Measurements from ENCODE around the gene FOXJ1.

Gene FOXJ1

DNA sequence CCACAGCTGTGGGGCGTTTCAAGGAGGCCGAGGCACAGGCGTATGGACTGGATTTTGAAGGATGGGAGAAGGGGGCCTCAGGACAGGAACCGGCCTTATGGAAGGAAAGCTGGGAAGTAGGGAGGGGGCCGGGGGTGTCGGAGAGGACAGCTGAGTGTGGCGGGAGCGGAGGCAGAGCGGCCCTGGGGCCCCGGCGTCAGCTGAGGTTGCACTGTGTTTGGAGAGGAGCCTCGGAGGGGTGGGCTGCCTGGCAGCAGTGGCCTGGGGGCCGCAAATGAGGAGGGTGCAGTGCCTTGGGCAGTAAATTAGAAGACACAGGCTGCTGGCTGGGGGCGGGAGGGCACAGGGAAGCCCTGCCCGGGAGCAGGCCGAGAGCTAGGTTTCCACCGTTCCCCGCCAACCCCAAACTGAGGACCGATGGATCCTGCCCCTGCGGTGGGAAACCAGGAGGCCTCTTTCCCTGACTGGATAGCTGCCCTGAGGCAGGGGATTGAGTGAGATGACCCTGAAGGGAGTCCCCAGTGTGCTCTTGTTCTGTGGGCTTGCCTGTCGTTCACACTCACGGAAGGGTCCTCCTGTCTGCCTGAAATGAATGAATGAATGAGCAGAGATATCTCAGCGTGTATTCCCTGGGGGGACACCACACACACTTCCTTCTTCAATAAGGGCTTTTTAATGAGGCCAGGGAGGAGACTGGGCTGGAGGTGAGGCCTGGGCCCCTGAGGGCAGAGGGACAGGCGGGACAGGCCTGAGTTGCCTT is 18.4 kb downstream of the FOXJ1 start:
- no peak for DNase-seq

DNA sequence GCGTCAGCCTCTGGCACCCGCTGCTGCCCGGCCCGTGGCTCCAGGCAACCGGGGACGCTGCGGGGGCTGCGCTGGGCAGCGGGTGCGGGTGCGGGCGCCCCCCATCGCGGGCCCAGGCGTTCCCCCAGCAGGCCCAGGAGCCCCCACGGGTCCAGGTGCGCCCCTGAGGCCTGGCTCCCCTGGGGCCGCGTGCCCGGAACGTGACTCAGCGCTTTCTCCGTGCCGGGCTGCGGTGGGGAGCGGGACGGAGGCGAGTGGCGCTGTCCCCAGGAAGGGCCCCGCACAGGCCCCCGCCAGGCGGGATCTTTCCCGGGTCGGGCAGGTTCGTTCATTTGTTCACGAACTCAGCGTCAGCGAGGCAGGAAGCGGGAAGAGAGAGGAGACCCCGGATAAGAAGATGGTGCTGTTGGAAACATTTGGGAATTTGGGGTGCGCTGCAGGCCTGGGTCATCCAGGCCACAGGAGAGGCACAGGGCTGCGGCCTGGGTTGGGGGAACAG is 19.1 kb downstream of the FOXJ1 start:
- DNase-seq: no peak

DNA sequence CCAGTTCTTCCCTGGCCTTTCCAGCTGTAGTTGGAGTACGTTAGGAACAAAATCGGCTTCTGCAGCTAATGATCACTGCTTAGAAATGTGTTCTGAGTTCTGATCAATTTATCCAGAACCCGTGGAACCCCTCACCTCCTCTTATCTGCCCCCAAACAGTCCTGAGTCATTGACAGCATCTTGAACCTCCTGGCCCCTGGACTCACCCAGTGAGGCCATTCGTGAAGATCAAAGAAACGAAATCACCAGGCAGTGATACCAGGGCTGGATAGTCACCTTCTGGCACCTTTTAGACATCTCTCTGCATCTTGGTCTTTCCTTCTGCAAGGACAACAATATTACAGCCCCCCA is 20.4 kb downstream of the FOXJ1 start:
- DNase-seq: no peak

DNA sequence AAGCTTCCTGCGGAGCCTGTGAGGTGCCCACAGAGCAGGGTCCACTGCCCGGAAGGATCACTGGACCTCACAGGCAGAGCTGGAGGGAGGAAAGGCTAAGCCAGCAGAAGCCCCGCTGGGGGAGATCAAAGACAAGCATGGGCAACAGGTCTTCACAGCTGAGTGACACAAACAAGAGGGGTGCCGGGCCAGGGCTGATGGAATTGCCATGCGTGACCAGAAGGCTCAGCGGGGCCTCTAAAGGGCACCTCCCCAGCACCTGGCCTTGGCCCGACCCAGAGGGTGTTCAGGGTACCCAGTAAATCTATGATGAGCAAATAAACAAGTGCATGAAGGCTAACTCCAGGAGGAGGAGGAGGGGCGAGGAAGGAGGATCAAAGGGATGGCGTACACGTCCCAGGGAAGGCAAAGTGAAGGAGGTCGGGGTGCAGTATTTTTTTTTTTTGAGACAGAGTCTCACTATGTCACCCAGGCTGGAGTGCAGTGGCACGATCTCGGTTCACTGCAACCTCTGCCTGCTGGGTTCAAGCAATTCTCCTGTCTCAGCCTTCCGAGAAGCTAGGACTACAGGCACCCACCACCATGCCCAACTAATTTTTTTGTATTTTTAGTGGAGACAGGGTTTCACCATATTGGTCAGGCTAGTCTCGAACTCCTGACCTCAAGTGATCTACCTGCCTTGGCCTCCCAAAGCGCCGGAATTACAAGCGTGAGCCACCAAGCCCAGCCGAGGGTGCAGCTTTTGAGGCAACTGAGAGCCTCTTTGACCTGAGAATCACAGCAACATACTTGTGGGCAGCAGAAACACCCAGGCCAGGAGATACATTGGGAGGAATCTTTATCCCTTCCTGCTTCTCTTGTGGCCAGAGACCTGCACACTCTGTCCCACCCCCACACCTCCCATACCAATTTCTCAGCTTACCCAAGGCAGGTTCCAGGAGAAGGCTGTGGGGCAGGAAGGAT is 21.4 kb downstream of the FOXJ1 start:
- DNase-seq: no peak

DNA sequence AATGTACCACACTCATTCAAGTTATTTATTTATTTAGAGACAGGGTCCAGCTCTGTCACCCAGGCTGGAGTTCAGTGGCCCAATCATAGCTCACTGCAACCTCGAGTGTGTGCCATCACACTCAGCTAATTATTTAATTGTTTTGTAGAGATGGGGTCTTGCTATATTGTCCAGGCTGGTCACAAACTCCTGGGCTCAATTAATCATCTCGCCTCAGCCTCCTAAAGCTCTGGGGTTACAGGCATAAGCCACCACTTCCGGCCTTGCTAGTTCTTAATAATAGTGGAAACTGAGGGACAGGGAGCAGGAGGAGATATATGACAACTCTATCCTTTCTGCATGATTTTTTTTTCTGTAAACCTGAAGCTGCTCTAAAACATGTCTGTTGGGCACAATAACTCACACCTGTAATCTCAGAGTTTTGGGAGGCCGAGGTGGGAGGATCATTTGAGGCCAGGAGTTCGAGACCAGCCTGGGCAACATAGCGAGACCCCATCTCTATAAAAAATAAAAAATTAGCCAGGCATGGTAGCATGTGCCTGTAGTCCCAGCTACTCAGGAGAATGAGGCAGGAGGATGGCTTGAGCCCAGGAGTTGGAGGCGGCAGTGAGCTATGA is 25.8 kb downstream of the FOXJ1 start:
- no peak for DNase-seq

DNA sequence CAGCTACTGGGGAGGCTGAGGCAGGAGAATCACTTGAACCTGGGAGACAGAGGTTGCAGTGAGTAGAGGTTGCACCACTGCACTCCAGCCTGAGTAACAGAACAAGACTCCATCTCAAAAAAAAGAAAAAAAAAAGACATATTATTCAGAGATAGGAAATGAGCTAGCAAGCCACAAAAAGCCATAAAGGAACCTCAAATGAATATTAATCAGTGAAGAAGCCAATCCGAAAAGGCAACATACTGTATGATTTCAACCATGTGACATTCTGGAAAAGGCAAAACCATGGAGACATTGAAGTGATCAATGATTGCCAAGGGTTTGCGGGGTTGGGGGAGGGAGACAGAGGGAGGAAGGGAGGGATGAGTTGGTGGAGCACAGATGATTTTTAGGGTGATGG is 29.1 kb downstream of the FOXJ1 start:
- DNase-seq: no peak

DNA sequence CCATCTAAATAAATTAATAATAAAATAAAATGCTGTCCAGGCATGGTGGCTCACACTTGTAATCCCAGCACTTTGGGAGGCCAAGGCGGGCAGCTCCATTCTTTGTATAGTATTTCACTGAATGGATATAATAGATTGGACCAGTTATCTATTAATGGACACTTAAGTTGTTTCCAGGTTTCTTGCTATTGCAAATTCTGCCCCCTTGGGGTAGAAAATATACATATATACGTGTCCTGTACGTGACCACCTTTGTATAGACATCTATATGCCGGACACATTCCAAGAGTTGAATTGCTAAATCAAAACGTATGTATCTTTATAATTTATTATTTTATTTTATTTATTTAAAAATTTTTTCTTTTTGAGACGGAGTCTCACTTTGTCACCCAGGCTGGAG is 33.5 kb downstream of the FOXJ1 start:
- no peak for DNase-seq

DNA sequence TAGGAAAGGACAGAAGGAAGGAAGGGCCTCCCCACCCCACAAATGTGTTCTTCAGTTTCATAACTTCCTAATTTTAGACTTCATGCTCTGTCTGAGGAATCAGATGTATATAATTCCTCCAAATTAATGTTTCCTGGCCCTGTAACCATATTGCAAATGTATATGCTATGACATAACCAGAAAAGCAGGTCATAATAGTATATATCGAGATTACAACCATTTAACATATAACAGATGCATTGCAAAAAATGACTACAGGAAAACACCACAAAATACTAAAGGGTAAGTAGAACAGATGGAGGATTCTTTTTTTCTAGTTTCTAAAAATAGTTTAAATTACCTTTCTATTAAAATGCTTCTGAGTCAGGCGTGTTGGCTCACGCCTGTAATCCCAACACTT is 34.3 kb downstream of the FOXJ1 start:
- no peak for DNase-seq

DNA sequence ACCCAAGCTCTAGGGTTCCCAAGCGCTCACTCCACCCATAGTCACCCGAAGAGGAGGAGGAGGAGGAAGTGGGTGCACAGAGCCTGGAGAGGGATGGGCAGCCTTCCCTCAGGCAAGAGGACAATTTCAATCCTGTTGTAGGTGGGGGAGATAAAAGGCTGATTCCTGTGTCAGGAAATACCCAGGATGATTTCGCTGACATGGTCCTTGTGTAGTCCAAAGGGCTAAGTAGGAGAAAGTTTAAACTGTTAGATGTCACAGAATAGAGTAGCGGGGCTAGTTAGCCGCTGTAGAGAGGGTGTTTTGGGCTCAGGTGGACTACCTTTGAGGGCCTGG is 36.2 kb downstream of the FOXJ1 start:
- DNase-seq: no peak

DNA sequence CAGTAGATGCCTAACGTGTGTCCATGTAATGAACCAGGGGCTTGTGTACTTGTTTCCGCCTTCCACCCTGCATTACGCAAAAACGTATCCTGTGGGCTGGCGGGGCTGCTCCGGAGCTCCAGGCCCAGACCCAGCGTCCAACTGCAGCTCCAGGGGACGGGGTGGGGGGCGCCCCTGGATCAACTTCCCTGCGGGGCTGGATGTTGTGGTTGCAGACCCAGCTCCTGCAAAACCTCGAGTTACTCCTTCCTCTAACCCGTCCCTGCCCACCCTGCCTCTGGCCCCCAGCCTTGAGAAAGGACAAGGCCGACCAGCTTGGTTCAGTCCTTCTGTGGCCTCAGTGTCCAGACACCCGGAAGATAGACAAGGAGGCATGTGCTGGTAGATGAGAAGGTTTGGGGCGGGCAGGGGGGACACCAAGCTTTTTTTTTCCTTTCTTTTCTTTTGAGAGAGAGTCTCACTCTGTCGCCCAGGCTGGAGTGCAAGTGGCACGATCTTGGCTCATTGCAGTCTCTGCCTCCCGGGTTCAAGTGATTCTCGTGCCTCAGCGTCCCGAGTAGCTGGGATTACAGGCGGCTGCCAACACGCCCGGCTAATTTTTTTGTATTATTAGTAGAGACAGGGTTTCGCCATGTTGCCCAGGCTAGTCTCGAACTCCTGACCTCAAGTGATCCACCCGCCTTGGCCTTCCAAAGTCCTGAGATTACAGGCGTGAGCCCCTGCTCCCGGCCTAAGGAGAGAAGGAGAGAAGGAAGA is 36.7 kb downstream of the FOXJ1 start:
- DNase-seq: no peak

DNA sequence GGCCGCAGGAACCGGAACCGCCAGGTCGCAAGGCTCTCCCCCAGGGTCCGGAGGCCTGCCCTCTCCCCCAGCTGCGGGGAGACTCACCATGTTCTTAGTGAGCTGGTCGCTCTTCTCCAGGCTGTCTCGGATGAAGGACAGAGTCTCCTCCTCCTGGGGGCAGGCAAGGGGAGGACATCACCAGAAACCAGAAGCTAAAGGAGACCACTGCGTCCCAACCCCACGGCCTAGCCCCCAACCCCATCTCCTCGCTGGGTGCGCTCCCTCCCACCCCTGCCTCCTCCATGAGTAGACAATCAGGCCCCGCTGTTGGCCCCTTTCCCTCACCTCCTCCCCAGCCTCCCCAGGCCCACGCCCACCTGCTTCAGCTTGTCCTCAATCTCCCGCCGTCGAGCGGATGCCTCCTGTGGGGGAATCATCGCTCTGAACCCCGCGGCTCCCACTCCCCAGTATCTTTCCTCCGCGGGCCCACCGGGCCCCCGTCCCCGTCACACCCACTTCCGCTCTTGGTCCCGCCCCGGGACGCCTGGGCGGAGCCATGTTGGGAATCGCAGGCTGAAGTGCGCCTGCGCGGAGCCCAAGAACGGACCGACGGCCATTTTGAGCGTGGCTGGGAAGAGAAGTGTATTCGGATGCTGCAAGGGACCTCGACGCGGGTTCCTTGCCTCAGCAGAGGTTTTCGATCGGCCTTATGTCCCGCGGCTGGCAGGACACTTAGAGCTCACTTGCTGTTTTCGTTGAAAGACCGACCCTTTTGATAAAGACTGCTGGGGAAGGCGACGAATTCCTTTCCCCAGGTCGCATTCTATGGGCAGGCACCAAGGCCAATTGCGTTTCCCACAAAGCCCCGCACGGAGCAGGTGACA is 37.5 kb downstream of the FOXJ1 start, which contains the start of gene EXOC7:
EXOC7 (minus strand) TSS at position 514 of the 866 bp plus-strand sequence; CDS start at position 419, 95 bp downstream.
- DNase-seq: peak; percentile 93

DNA sequence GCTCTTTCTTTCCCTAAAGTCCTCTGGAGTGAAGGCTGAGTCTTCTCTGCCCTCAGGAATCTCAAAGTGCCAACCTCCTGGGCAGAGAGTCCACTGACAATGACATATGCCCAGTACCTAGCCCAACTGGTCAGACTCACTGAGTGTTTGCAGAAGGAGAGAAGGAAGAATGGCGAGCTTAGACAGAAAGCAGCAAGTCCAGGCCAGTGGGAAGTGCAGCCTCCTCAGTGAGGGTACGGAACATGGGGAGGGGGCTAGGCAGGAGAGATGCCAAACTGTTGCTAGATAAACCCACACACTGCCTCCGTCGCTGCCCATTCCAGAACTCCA is 38.1 kb downstream of the FOXJ1 start:
- DNase-seq: no peak

DNA sequence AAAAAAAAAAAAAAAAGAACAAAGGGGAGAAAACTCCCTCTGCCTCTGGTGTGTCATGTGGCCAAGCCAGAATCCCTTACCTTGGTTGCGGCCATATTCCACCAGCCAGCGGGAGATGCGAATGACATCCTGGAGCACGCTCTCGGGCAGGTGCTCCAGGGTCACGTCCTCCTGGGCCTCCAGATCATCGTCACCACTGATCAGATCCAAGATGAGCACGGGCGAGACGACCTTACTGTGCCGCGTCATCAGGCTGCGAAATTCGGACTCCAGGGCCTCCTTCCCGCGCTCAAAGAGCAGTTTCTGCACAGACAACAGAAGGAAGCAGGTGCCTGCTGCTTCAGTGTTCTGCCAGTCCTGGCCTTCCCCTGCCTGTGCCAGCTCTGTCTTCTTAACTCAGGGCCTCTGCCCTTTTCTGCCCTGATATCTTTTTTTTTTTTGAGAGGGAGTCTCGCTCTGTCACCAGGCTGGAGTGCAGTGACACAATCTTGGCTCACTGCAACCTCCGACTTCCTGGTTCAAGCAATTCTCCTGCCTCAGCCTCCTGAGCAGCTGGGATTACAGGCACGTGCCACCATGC is 43.2 kb downstream of the FOXJ1 start:
- DNase-seq: no peak

DNA sequence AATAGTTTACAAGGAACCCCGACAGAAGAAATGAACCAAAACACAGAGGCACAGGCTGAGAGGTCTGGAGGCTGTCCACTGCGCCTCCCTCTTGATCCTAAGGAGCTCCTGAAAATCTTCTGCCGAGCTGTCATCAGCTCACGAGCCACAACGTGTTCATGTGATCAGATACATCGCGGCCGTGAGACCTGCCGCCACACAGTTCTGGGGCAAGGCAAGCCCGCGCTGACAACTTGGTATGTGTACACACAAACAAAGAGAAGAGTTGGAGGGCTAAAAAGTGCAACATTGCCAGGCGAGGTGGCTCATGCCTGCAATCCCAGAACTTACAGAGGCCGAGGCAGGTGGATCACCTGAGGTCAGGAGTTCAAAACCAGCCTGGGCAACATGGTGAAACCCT is 45.1 kb downstream of the FOXJ1 start:
- DNase-seq: no peak

DNA sequence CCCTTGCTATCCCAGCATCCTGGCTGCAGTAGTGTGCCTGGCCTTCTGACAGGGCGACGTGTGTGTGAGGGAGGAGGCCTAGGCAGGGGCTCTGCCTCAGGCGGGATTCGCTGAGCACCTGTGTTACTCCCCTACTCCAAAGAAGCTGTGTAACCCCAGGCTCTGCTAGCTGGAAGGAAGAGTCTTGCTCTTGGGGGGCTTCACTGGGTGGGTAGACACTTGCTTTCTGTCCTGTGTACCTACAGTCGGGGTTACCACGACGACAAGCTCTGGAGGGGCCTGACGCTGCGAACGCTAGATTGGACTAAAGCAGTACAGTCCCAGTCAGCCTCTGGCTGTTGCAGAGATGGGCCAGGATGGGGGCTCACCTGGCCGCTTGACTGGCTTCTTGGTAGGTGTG is 47.0 kb downstream of the FOXJ1 start:
- no peak for DNase-seq

DNA sequence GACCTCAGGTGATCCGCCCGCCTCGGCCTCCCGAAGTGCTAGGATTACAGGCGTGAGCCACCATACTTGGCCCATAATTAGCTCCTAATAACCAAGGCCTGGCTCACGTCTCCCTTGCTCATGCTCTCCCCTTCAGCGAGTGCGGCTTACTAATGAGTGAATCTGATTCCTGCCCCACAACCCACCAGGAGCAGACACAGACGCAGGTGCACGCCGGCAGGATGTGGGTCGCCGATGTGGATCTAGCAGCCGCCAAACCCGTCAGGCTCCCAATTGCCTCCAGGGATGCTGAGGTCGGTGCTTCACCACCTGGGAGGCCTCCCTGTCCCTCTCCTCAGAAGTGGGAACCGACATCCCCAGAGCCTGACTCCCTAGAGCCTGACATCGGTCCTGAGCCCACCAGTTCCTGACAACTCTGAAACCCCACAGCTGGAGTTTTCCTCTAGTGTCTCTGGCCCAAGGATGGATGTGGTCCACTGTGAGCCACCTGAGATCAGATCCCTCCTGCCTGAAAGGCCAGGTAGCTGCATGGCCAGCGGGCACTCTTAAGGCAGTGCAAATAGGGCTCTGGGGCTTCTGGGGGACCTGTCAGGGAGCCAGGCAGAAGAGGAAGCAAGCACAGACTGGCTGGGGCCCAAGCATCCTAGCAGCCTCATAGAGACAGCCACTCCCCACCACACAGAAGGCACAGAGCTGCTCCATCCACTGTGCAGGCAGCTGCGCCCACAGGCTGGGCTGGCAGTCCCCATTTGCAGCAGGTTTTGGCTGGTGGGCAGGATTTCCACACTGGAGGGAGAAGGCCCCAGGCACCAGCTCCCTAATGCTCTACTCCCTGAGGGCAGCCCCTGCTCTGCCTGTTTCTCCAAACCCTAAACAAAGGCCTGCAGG is 48.3 kb downstream of the FOXJ1 start:
- DNase-seq: no peak

DNA sequence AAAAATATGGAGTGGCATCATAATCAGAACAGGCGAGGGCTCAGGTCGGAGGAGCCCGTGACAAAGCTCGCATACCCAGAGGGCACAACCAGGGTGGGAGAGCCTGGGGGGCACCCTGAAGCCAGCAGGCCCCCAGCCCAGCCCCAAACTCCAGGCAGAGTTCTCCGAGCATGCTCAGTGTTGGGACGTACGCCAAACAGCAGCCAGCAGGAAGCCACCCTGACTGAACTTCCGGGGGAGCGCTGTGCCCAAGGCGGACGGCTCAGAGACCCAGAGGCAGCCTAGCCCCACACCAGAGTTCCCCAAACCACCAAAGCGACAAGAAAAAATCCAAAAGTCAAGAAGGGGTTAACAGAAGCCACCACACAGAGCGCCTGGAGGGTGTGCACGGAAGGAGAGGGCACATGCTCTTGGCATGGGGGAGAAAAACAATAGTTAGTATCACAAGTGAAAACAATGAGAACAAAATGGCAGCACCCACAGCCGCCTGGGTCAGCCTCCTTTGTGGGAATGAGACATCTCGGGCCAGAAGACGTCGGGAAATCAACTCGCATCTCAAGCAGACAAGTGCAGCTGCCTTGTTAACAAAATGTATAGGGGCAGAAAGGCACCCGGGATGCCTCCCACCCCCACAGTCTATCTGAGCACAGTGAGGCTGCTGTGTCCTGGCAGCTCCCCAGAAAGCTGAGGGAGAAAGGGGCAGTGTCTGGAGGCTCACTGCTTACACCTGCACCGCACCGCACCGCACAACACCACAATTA is 49.3 kb downstream of the FOXJ1 start:
- DNase-seq: no peak

DNA sequence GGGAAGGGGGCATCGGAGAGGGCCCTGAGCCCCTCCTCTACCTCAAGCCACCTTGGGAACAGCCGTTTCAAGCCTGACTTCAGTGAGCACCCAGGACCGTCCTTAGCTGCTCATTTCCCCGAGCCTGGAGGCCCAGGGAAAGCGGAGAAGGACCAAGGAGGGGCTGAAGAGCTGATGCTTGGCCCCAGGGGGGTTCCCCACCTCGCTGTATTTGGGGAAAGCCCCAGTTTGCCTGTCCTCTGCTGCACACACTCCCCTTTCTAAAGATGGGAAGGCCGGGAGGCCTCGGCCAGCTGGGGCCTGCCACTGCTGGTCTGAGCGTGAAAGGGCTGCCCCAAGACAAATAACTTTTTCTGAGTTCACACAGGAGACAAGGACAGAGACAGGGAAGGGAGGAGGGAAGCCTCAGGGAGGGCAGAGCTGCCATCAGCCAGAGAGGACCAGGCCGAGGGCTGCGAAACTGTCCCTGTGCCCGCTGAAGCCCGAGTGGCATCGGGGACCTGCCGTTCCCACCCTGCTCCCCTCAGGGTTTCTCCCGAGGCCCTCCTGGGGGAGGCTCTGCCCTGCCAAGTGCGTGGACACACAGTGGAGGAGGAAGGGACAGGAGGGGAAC is 50.4 kb downstream of the FOXJ1 start:
- DNase-seq: no peak

Measured in NCI-H146 (cell line).